ENCODE measurements around the gene PRELP.

DNA sequence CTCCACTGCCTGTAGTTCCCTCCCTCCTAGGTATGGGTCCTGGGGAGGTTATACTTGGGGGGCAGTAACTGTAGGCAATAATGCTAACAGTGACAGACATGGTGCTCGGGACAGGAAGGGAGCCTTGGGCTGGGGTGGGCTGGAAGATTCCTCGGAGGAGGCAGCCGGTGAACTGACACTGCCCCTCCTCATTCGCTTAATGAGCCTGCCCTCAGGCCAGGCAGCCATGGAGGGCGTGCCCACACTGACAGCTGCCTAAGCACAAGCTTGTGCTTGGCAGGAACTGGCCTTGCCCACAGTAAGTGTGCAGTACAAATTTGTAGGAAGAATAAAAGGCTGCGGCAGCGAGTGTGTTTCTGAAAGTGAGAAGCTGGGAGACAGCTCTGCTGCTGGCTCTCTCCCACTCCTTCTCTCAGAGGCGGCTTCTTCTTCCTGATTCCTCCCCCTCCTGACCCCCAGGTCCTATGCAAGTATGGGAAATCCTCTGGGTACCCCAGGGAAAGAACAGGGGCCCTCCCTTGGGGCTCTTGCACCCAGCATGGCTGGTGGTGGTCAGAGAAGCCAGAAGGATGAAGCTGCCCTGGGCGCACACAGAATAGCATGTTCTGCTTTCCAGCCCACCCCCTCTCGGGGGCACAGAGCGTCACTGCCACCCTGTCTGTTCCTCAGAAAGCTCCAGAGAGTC, 42.0 kb downstream of the PRELP start:
- TF ChIP-seq, protein P1, sequence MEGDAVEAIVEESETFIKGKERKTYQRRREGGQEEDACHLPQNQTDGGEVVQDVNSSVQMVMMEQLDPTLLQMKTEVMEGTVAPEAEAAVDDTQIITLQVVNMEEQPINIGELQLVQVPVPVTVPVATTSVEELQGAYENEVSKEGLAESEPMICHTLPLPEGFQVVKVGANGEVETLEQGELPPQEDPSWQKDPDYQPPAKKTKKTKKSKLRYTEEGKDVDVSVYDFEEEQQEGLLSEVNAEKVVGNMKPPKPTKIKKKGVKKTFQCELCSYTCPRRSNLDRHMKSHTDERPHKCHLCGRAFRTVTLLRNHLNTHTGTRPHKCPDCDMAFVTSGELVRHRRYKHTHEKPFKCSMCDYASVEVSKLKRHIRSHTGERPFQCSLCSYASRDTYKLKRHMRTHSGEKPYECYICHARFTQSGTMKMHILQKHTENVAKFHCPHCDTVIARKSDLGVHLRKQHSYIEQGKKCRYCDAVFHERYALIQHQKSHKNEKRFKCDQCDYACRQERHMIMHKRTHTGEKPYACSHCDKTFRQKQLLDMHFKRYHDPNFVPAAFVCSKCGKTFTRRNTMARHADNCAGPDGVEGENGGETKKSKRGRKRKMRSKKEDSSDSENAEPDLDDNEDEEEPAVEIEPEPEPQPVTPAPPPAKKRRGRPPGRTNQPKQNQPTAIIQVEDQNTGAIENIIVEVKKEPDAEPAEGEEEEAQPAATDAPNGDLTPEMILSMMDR (IDR thresholded peaks at IDR 0.05; ENCODE audit: low read depth, low read length) = no peak
- TF ChIP-seq POLR2A (IDR thresholded peaks at IDR 0.05; ENCODE audit: extremely low read depth, insufficient read length) = no peak
- no peak for TF ChIP-seq MYC (IDR thresholded peaks at IDR 0.05; ENCODE audit: low read depth, low read length)
- TF ChIP-seq, protein P2, sequence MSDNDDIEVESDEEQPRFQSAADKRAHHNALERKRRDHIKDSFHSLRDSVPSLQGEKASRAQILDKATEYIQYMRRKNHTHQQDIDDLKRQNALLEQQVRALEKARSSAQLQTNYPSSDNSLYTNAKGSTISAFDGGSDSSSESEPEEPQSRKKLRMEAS (IDR thresholded peaks at IDR 0.05; ENCODE audit: low read depth, low read length) = no peak

Measured in NB4 (cell line).